ENCODE data around the gene ZNF333. TPM values are rescaled to one million over a fixed set of nuclear protein-coding genes. Genes with fewer than 3 reads are reported as not detected.
"Not testable (repeated sequence)": the region's sequence is repeated elsewhere in the genome, so short reads cannot be mapped to it uniquely, and the experiment has no call there.

ZNF333 gene
- polyA plus RNA-seq, 1 donor from 2014 or later, result 67.6 TPM

DNA sequence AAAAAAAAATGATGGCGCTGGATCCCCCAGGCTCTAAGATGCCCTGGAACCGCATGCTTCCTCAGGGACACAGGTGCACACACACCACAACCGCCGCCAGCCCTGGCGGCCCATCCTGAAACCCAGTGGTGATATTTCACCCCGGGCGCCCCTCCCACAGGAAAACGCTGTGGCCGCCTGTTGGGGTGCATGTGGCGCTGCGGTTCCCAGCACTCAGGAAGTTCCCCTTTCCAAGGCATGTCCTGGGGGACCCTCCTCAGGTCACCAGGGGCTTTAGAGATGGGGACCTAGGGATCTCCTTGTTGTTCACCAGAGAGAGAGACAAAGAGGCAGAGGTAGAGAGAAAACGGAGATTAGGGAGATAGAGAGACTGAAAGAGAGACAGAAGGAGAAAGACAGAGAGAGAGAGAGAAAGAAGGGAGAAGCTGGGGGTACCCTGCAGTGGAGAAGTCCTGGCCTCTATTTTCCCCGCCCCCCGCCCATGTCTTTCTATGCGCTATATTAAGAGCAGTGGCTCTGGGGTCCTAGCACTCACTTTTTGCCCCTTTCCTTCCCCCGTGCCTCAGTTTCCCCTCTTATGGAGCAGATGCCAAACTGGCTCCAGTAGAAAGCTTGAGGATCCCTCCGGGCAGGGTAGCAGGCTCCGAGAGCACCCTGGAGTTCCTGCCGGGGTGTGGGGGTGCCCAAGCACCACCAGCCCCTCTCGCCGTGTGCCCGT lies 86.2 kb downstream of the ZNF333 start:
- H3K27ac ChIP-seq (ENCODE audit: low read length), result no peak overlapping the region
- H3K79me2 ChIP-seq (replicated peaks; ENCODE audit: insufficient read depth, low read length), result no peaks in the 10 kb centered on the region
- H3K9me3 ChIP-seq (ENCODE audit: low read length), result no peaks in the 10 kb centered on the region
- H3F3A ChIP-seq (ENCODE audit: insufficient read depth, low read length, poor library complexity, severe bottlenecking), result no peaks in the 10 kb centered on the region
- H4K20me1 ChIP-seq (ENCODE audit: insufficient read depth), result no peaks in the 10 kb centered on the region
- no peak overlapping the region for H2AFZ ChIP-seq (ENCODE audit: low read depth, low read length)
- no peak overlapping the region for H3K4me2 ChIP-seq (ENCODE audit: low read length)
- no peaks in the 10 kb centered on the region for H3K36me3 ChIP-seq (ENCODE audit: insufficient read depth, low read length)
- TF ChIP-seq, protein P1, sequence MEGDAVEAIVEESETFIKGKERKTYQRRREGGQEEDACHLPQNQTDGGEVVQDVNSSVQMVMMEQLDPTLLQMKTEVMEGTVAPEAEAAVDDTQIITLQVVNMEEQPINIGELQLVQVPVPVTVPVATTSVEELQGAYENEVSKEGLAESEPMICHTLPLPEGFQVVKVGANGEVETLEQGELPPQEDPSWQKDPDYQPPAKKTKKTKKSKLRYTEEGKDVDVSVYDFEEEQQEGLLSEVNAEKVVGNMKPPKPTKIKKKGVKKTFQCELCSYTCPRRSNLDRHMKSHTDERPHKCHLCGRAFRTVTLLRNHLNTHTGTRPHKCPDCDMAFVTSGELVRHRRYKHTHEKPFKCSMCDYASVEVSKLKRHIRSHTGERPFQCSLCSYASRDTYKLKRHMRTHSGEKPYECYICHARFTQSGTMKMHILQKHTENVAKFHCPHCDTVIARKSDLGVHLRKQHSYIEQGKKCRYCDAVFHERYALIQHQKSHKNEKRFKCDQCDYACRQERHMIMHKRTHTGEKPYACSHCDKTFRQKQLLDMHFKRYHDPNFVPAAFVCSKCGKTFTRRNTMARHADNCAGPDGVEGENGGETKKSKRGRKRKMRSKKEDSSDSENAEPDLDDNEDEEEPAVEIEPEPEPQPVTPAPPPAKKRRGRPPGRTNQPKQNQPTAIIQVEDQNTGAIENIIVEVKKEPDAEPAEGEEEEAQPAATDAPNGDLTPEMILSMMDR (IDR thresholded peaks at IDR 0.05; ENCODE audit: poor library complexity, severe bottlenecking), result no peak
- no peak for TF ChIP-seq RAD21 (conservative IDR thresholded peaks at IDR 0.05)
- no peak for TF ChIP-seq POLR2AphosphoS5 (IDR thresholded peaks at IDR 0.05)
- TF ChIP-seq SMC3 (conservative IDR thresholded peaks at IDR 0.05; ENCODE audit: poor library complexity), result no peak
- TF ChIP-seq MXI1 (conservative IDR thresholded peaks at IDR 0.05; ENCODE audit: poor library complexity, severe bottlenecking), result no peak
- TF ChIP-seq TAF1 (IDR thresholded peaks at IDR 0.05; ENCODE audit: low read depth), result no peak
- TF ChIP-seq, protein P2, sequence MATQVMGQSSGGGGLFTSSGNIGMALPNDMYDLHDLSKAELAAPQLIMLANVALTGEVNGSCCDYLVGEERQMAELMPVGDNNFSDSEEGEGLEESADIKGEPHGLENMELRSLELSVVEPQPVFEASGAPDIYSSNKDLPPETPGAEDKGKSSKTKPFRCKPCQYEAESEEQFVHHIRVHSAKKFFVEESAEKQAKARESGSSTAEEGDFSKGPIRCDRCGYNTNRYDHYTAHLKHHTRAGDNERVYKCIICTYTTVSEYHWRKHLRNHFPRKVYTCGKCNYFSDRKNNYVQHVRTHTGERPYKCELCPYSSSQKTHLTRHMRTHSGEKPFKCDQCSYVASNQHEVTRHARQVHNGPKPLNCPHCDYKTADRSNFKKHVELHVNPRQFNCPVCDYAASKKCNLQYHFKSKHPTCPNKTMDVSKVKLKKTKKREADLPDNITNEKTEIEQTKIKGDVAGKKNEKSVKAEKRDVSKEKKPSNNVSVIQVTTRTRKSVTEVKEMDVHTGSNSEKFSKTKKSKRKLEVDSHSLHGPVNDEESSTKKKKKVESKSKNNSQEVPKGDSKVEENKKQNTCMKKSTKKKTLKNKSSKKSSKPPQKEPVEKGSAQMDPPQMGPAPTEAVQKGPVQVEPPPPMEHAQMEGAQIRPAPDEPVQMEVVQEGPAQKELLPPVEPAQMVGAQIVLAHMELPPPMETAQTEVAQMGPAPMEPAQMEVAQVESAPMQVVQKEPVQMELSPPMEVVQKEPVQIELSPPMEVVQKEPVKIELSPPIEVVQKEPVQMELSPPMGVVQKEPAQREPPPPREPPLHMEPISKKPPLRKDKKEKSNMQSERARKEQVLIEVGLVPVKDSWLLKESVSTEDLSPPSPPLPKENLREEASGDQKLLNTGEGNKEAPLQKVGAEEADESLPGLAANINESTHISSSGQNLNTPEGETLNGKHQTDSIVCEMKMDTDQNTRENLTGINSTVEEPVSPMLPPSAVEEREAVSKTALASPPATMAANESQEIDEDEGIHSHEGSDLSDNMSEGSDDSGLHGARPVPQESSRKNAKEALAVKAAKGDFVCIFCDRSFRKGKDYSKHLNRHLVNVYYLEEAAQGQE (IDR thresholded peaks at IDR 0.05; ENCODE audit: borderline replicate concordance), result no peak
- TF ChIP-seq EP300 (conservative IDR thresholded peaks at IDR 0.05; ENCODE audit: poor library complexity, severe bottlenecking), result no peak
- TF ChIP-seq EZH2 (IDR thresholded peaks at IDR 0.05; ENCODE audit: borderline replicate concordance, insufficient read depth, low read length, poor library complexity, severe bottlenecking), result no peak
- H3K4me3 ChIP-seq (ENCODE audit: low read length), result no peak overlapping the region
- no peaks in the 10 kb centered on the region for H3K9me2 ChIP-seq (ENCODE audit: insufficient read depth, low read length)
- H3K9ac ChIP-seq (ENCODE audit: low read length), result no peak overlapping the region
- H3K27me3 ChIP-seq (ENCODE audit: insufficient read depth, low read depth, low read length), result peaks cover 14% of the 10 kb centered on the region

DNA sequence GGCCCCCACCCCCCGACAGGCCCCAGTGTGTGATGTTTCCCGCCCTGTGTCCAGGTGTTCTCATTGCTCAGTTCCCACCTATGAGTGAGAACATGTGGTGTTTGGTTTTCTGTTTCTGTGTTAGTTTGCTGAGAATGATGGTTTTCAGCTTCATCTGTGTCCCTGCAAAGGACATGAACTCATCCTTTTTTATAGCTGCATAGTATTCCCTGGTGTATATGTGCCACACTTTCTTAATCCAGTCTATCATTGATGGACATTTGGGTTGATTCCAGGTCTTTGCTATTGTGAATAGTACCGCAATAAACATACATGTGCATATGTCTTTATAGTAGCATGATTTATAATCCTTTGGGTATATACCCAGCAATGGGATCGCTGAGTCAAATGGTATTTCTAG lies 87.8 kb downstream of the ZNF333 start:
- not testable (repeated sequence) for H3K4me3 ChIP-seq (ENCODE audit: low read length); H3K9me3 ChIP-seq (ENCODE audit: low read length); H3F3A ChIP-seq (ENCODE audit: insufficient read depth, low read length, poor library complexity, severe bottlenecking); H3K79me2 ChIP-seq (replicated peaks; ENCODE audit: insufficient read depth, low read length); H2AFZ ChIP-seq (ENCODE audit: low read depth, low read length); H4K20me1 ChIP-seq (ENCODE audit: insufficient read depth); H3K27ac ChIP-seq (ENCODE audit: low read length); H3K9ac ChIP-seq (ENCODE audit: low read length); H3K36me3 ChIP-seq (ENCODE audit: insufficient read depth, low read length); H3K4me2 ChIP-seq (ENCODE audit: low read length); H3K9me2 ChIP-seq (ENCODE audit: insufficient read depth, low read length)
- H3K27me3 ChIP-seq (ENCODE audit: insufficient read depth, low read depth, low read length), result peaks cover 14% of the 10 kb centered on the region

DNA sequence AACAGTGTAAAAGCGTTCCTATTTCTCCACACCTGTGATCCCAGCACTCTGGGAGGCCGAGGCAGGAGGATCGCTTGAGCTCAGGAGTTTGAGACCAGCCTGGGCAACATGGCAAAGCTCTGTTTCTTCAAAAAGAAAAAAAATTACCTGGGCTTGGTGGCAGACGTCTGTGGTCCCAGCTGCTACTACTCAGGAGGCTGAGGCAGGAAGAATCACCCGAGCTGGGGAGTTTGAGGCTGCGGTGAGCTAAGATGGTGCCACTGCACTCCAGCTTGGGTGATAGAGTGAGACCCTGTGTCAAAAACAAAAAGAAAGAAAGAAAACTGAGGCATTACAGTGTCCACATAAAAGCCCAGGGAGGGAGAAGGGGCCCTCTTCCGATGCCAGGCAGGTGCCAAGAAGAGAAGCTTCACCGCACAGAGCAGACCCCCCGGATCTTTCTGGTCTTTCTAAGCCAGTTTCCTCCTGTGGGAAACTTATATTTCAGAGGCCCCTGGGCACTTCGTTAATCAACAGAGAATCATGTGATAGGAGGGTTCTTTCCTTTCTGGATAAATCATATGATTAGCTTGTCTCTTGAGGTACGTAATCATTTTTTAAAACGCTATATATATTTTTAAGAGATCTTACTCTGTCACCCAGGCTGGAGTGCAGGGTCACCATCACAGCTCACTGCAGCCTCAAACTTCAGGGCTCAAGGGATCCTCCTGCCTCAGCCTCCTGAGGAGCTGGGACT lies 88.4 kb downstream of the ZNF333 start, which contains the start of gene ADGRE2:
Gene ADGRE2 (minus strand): TSS at position 451 of the 736 bp plus-strand sequence. CDS start 1,804 bp downstream, outside the sequence.
- not testable (repeated sequence) for H3K27ac ChIP-seq (ENCODE audit: low read length); H3K9me2 ChIP-seq (ENCODE audit: insufficient read depth, low read length)
- H3K27me3 ChIP-seq (ENCODE audit: insufficient read depth, low read depth, low read length), result peaks cover 14% of the 10 kb centered on the region

More for the DNA sequence above, 88.4 kb downstream of the ZNF333 start, which contains the start of gene ADGRE2:
- not testable (repeated sequence) for H3K4me3 ChIP-seq (ENCODE audit: low read length); H3K9ac ChIP-seq (ENCODE audit: low read length); H3K9me3 ChIP-seq (ENCODE audit: low read length); H3K4me2 ChIP-seq (ENCODE audit: low read length); H3F3A ChIP-seq (ENCODE audit: insufficient read depth, low read length, poor library complexity, severe bottlenecking); H3K79me2 ChIP-seq (replicated peaks; ENCODE audit: insufficient read depth, low read length); H2AFZ ChIP-seq (ENCODE audit: low read depth, low read length); H4K20me1 ChIP-seq (ENCODE audit: insufficient read depth); H3K36me3 ChIP-seq (ENCODE audit: insufficient read depth, low read length)

Data from neural cell (in vitro differentiated cells).